Natural killer cell (primary cell): ENCODE measurements around the gene PATL2. TPM values are rescaled to one million over a fixed set of nuclear protein-coding genes. Genes with fewer than 3 reads are reported as not detected.
A peak's percentile ranks its signal among the peaks of the same experiment; 100 is the strongest.

Experiments used
- ATAC-seq, 3 donors: fragments of 150-1000 bp in 2 of 3; fragments of 200-7000 bp in 1 of 3; cut with Tn5 transposase; 1 replicate in 1 of 3; 2 replicates in 2 of 3; pipeline ENCODE4 v1.10.0; 2021; ENCODE audit warnings: mild to moderate bottlenecking in 2 of 3, moderate library complexity in 2 of 3
- DNase-seq, 2 donors: peaks; one replicate each; pipeline versions ENCODE4 v3.0.0 to v3.0.0-alpha.2; 2013 to 2021; ENCODE audit warnings: mixed read lengths in 1 of 2
- H3K27ac ChIP-seq: one replicate; pipeline ENCODE4 v1.5.1; 2013; ENCODE audit warnings: mild to moderate bottlenecking, low read length
- H3K27me3 ChIP-seq: one replicate; pipeline ENCODE4 v1.6.1; 2013; ENCODE audit warnings: low read length; ENCODE audit not compliant: control insufficient read depth, insufficient read depth
- H3K36me3 ChIP-seq: one replicate; pipeline ENCODE4 v1.6.1; 2013; ENCODE audit warnings: low read length; ENCODE audit not compliant: control insufficient read depth, insufficient read depth
- H3K4me1 ChIP-seq: one replicate; pipeline ENCODE4 v1.6.1; 2013; ENCODE audit warnings: low read length; ENCODE audit not compliant: control insufficient read depth, insufficient read depth
- H3K4me3 ChIP-seq: one replicate; pipeline ENCODE4 v1.5.1; 2013; ENCODE audit warnings: low read length
- H3K9me3 ChIP-seq: one replicate; pipeline ENCODE4 v1.6.1; 2013; ENCODE audit warnings: low read length; ENCODE audit not compliant: control insufficient read depth, insufficient read depth
- H3K27ac Mint-ChIP-seq, 2 donors: one replicate each; pipeline ENCODE4 v1.8.0; 2022; ENCODE audit warnings: mild to moderate bottlenecking in 2 of 2, mixed read lengths in 2 of 2, moderate library complexity in 1 of 2
- H3K27me3 Mint-ChIP-seq, 2 donors: one replicate each; pipeline ENCODE4 v1.8.0; 2022; ENCODE audit warnings: low read depth in 2 of 2, mixed read lengths in 2 of 2
- H3K36me3 Mint-ChIP-seq: one replicate; pipeline ENCODE4 v1.8.0; 2022; ENCODE audit warnings: mixed read lengths
- H3K4me1 Mint-ChIP-seq, 2 donors: one replicate each; pipeline ENCODE4 v1.8.0; 2022; ENCODE audit warnings: mixed read lengths in 2 of 2
- H3K4me3 Mint-ChIP-seq: one replicate; pipeline ENCODE4 v1.8.0; 2022; ENCODE audit warnings: mild to moderate bottlenecking, moderate library complexity, mixed read lengths
- H3K9me3 Mint-ChIP-seq, 2 donors: one replicate each; pipeline ENCODE4 v1.8.0; 2022; ENCODE audit warnings: mixed read lengths in 2 of 2
- WGBS: methylation state at CpG from one replicate; pipeline ENCODE4 v1.1.7; 2013; ENCODE audit warnings: missing lambda C conversion rate; ENCODE audit not compliant: insufficient coverage; 5-methylcytosine and 5-hydroxymethylcytosine counted together
- intact Hi-C: fragments of 100-400 bp; cut with micrococcal nuclease; formaldehyde crosslinking; loops from one replicate; pipeline ENCODE4 v1.14.2; 2022
- total RNA-seq, 4 donors: library from RNA; stranded (reverse); fragments of 120-200 nt in 1 of 4; gene quantifications; one replicate each; pipeline versions ENCODE4 v1.2.3 to v1.2.4, GENCODE V29; 2013 to 2022
- TF ChIP-seq, protein P1 (sequence below): fragments of 200-600 bp; IDR thresholded peaks from one replicate; pipeline ENCODE4 v1.8.0; 2022; ENCODE audit warnings: antibody characterized with exemption

PATL2 gene
- total RNA-seq, 3 donors from 2014 or later (not counting 1 experiment from before 2014, with no cell fraction given), result 101 to 145 (median 112) TPM

DNA sequence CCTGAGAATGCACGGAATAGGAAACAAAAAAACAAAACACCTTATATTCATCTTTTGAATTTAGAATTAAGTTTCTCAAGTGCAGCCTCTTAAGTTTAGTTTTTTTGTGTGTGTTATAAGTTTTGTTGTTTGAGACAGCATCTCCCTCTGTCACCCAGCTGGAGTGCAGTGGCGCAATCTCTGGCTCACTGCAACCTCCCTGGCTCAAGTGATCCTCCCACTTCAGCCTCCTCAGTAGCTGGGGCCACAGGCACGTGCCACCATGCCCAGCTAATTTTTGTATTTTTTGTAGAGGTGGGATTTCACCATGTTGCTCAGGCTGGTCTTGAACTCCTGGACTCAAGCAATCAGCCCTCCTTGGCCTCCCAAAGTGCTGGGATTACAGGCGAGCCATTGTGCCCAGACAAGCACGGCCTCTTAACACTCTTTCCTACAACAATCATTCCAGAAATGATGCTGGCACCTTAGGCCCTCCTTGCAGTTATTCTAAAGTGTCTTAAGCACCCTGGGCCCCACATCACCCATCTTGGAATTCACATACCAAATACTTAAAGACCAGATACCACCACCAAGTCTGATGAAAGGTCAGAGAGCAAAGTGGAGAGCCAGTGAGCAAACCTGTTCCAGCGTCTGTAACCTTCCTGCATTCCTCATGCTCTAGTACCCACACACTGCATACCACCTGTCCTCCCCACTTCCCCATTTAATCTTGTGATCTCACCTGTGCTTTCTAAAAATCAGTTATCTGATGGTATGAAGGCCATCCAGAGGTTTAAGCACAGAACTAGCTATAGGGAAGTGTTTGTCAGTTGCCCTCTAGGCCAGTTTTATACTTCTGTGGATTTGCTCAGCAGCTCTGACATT, 40.8 kb downstream of the PATL2 start:
- DNase-seq, result no peak
- Histone ChIP-seq H3K27ac (peak overlapping the region; percentile 22), H3K4me3 (no peak overlapping the region), H3K27me3 (no peaks in the 10 kb centered on the region), H3K4me1 (peaks cover 52% of the 10 kb centered on the region), H3K9me3 (no peaks in the 10 kb centered on the region), H3K36me3 (peaks cover 9% of the 10 kb centered on the region)
- ATAC-seq, result no peak
- intact Hi-C loops, result no loop called here
- no peaks in the 10 kb centered on the region for H3K36me3 Mint-ChIP-seq
- peak overlapping the region; percentile 34 to 57 for H3K27ac Mint-ChIP-seq
- no peaks in the 10 kb centered on the region for H3K27me3 Mint-ChIP-seq
- TF ChIP-seq, protein P1, sequence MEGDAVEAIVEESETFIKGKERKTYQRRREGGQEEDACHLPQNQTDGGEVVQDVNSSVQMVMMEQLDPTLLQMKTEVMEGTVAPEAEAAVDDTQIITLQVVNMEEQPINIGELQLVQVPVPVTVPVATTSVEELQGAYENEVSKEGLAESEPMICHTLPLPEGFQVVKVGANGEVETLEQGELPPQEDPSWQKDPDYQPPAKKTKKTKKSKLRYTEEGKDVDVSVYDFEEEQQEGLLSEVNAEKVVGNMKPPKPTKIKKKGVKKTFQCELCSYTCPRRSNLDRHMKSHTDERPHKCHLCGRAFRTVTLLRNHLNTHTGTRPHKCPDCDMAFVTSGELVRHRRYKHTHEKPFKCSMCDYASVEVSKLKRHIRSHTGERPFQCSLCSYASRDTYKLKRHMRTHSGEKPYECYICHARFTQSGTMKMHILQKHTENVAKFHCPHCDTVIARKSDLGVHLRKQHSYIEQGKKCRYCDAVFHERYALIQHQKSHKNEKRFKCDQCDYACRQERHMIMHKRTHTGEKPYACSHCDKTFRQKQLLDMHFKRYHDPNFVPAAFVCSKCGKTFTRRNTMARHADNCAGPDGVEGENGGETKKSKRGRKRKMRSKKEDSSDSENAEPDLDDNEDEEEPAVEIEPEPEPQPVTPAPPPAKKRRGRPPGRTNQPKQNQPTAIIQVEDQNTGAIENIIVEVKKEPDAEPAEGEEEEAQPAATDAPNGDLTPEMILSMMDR, result no peak
- WGBS, result 82% methylated on average over 4 of the region's 6 CpGs
- H3K4me1 Mint-ChIP-seq, result peaks cover 47 to 55% of the 10 kb centered on the region in 2 donors
- H3K4me3 Mint-ChIP-seq, result no peak overlapping the region
- H3K9me3 Mint-ChIP-seq, result no peaks in the 10 kb centered on the region

DNA sequence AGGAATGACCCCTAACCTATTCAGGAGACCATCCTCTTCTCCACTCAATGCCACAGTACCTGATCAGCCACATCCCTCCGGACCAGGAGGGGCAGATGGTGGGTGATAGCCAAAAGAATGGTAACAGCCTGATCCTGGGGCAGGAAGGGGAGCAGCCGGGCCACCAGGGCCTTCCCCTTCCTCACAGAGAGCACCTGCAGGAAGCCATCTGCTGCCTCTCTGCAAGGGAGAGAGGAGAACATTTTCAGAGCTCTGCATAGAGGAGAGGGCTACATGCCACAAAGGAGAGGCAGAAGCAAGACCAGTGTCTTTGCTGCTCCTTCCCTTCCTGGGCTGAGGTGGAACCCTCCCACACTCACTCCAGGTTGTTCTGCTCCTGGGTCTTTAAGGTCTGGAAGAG, 42.2 kb downstream of the PATL2 start:
- peaks cover 52% of the 10 kb centered on the region for H3K4me1 ChIP-seq
- DNase-seq, result peak in 1 of 2 donors; percentile 53
- H3K4me3 Mint-ChIP-seq, result no peak overlapping the region
- H3K9me3 Mint-ChIP-seq, result no peaks in the 10 kb centered on the region
- H3K4me3 ChIP-seq, result no peak overlapping the region
- WGBS, result 17% methylated on average over 2 of the region's 2 CpGs
- intact Hi-C loops, result no loop called here
- no peaks in the 10 kb centered on the region for H3K27me3 ChIP-seq
- H3K36me3 Mint-ChIP-seq, result no peaks in the 10 kb centered on the region
- TF ChIP-seq, protein P1, result no peak
- H3K27me3 Mint-ChIP-seq, result no peaks in the 10 kb centered on the region
- H3K9me3 ChIP-seq, result no peaks in the 10 kb centered on the region
- no peak overlapping the region for H3K27ac Mint-ChIP-seq
- H3K4me1 Mint-ChIP-seq, result peaks cover 45 to 52% of the 10 kb centered on the region in 2 donors
- ATAC-seq, result no peak
- H3K27ac ChIP-seq, result no peak overlapping the region
- peaks cover 9% of the 10 kb centered on the region for H3K36me3 ChIP-seq

DNA sequence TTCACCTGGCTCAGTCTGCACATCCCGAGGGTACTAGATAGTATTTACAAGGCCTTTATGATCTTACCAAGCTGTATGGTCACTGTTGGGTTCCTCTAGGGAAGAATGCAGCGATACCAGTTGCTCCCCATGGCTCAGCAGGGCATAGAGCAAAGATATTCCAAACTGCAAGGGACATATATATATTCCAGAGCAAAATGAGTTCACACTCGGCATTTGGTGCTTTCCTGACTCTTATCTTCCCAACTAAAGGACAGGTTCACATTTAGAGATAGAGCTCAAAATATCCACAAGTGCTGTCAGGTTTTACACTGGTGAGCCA, 44.1 kb downstream of the PATL2 start:
- H3K27me3 Mint-ChIP-seq, result no peaks in the 10 kb centered on the region
- H3K4me3 ChIP-seq, result peak overlapping the region; percentile 5
- H3K36me3 ChIP-seq, result peaks cover 9% of the 10 kb centered on the region
- H3K4me1 Mint-ChIP-seq, result peaks cover 46 to 47% of the 10 kb centered on the region in 2 donors
- H3K4me1 ChIP-seq, result peaks cover 46% of the 10 kb centered on the region
- no peaks in the 10 kb centered on the region for H3K9me3 ChIP-seq
- H3K36me3 Mint-ChIP-seq, result no peaks in the 10 kb centered on the region
- DNase-seq, result no peak
- H3K27ac ChIP-seq, result peak overlapping the region; percentile 86
- no peaks in the 10 kb centered on the region for H3K27me3 ChIP-seq
- ATAC-seq, result no peak
- peak overlapping the region; percentile 89 to 98 for H3K27ac Mint-ChIP-seq
- 47% methylated on average over 3 of the region's 3 CpGs for WGBS
- intact Hi-C loops, result no loop called here
- no peaks in the 10 kb centered on the region for H3K9me3 Mint-ChIP-seq
- H3K4me3 Mint-ChIP-seq, result peak overlapping the region; percentile 87
- TF ChIP-seq, protein P1, result no peak
